CD4-positive, alpha-beta T cell (primary cell): ENCODE data around the gene ATXN1. TPM values are rescaled to one million over a fixed set of nuclear protein-coding genes. Genes with fewer than 3 reads are reported as not detected.

Experiments
- ATAC-seq: fragments of 200-7000 bp; cut with Tn5 transposase; one replicate; pipeline ENCODE4 v1.10.0; 2022; ENCODE audit warnings: mild to moderate bottlenecking; ENCODE audit not compliant: poor library complexity
- CTCF ChIA-PET: fragments of 350-600 bp; sonication (Branson Sonifier 250); formaldehyde crosslinking; loops from one replicate; lab custom pipeline; 2021; ENCODE audit warnings: antibody characterized with exemption, inconsistent platforms; lab: Charles Lee
- POLR2A ChIA-PET: fragments of 350-600 bp; sonication (Branson Sonifier 250); formaldehyde crosslinking; loops from one replicate; lab custom pipeline; 2021; ENCODE audit warnings: antibody characterized with exemption, inconsistent platforms; lab: Charles Lee
- DNase-seq, 14 experiments: peaks; one replicate each; pipeline ENCODE4 v3.0.0-alpha.2; 2013 to 2020; ENCODE audit warnings: mixed read lengths in 2 of 14
- H3K27ac ChIP-seq, 2 donors: one replicate each; pipeline versions ENCODE4 v1.5.1 to v1.7.0; 2013; ENCODE audit warnings: low read length in 2 of 2, low read depth in 1 of 2, mild to moderate bottlenecking in 1 of 2
- H3K27me3 ChIP-seq, 2 experiments: 1 replicate in 1 of 2; 2 replicates in 1 of 2; pipeline versions ENCODE4 v1.6.1 to v1.7.0; 2013; ENCODE audit warnings: low read length in 2 of 2, control low read depth in 1 of 2, mild to moderate bottlenecking in 1 of 2, moderate library complexity in 1 of 2; ENCODE audit not compliant: insufficient read depth in 2 of 2, control insufficient read depth in 1 of 2
- H3K36me3 ChIP-seq: one replicate; pipeline ENCODE4 v1.6.1; 2013; ENCODE audit warnings: low read length, control low read depth; ENCODE audit not compliant: insufficient read depth
- H3K4me1 ChIP-seq: one replicate; pipeline ENCODE4 v1.6.1; 2013; ENCODE audit warnings: low read length, control low read depth; ENCODE audit not compliant: insufficient read depth
- H3K4me3 ChIP-seq: one replicate; pipeline ENCODE4 v1.5.1; 2013; ENCODE audit warnings: mild to moderate bottlenecking, low read length, moderate library complexity
- H3K9me3 ChIP-seq, 2 experiments: 1 replicate in 1 of 2; 2 replicates in 1 of 2; pipeline versions ENCODE4 v1.6.1 to v1.7.0; 2013; ENCODE audit warnings: low read length in 2 of 2, mild to moderate bottlenecking in 2 of 2, control low read depth in 1 of 2, moderate library complexity in 1 of 2; ENCODE audit not compliant: control insufficient read depth in 1 of 2, insufficient read depth in 1 of 2
- H3K27ac Mint-ChIP-seq: one replicate; pipeline ENCODE4 v1.8.0; 2020; ENCODE audit warnings: mixed read lengths
- H3K27me3 Mint-ChIP-seq: one replicate; pipeline ENCODE4 v1.8.0; 2021; ENCODE audit warnings: mixed read lengths
- H3K36me3 Mint-ChIP-seq: one replicate; pipeline ENCODE4 v1.8.0; 2021; ENCODE audit warnings: low read depth, mixed read lengths
- H3K4me1 Mint-ChIP-seq: one replicate; pipeline ENCODE4 v1.8.0; 2021; ENCODE audit warnings: low read depth, mixed read lengths
- H3K4me3 Mint-ChIP-seq: one replicate; pipeline ENCODE4 v1.8.0; 2020; ENCODE audit warnings: mild to moderate bottlenecking, mixed read lengths
- H3K9me3 Mint-ChIP-seq: one replicate; pipeline ENCODE4 v1.8.0; 2020; ENCODE audit warnings: mixed read lengths
- CTCF ChIP-seq: fragments of 200-600 bp; IDR thresholded peaks from one replicate; pipeline ENCODE4 v1.8.0; 2022; ENCODE audit warnings: antibody characterized with exemption, mild to moderate bottlenecking
- intact Hi-C, 2 experiments: fragments of 100-400 bp; cut with DNase I in 1 of 2; cut with micrococcal nuclease in 1 of 2; formaldehyde crosslinking; loops; one replicate each; pipeline versions ENCODE4 v1.15.1 to v1.9.0; 2023 to 2025; cut with DNase I, micrococcal nuclease
- total RNA-seq, 174 experiments: library from RNA in 2 of 174; stranded (reverse) in 2 of 174; gene quantifications; one replicate each; pipeline ENCODE4 v1.2.3 and lab custom pipeline; 2021 to 2026

The ATXN1 gene
- total RNA-seq, 2 experiments from 2014 or later, result 74.2 to 76.7 TPM

DNA sequence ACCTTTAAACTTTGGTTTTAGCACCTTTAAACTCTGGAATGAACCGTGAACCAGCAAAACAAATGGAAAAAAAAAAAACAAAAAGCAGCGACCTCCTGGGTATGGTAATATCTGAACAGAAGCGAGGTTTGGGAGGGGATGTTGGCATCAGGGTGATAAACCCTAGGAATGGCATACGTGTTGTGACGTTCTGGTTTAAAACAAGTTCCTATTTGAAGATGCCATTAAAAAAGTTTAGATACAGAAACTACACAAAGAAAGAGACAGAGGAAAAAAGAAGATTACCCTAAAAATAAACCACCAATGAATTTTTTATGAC is 60.4 kb downstream of the ATXN1 start:
- Mint-ChIP-seq H3K4me3 (peak overlapping the region; percentile 85), H3K27me3 (no peaks in the 10 kb centered on the region), H3K9me3 (no peaks in the 10 kb centered on the region), H3K27ac (peak overlapping the region; percentile 68), H3K4me1 (peaks cover 72% of the 10 kb centered on the region), H3K36me3 (no peaks in the 10 kb centered on the region)
- no peaks in the 10 kb centered on the region for H3K9me3 ChIP-seq
- no peak for DNase-seq
- intact Hi-C loops, result no loop called here
- ATAC-seq, result peak; percentile 14
- H3K27ac ChIP-seq, result peak overlapping the region; percentile 2 to 80
- no peaks in the 10 kb centered on the region for H3K36me3 ChIP-seq
- H3K27me3 ChIP-seq, result no peaks in the 10 kb centered on the region
- peak overlapping the region; percentile 66 for H3K4me3 ChIP-seq
- no peak for TF ChIP-seq CTCF
- CTCF ChIA-PET, result interaction anchor here (1.2 to 1.6 kb wide), 2 partner anchors 62 to 369 kb away, joined by 3 read pairs; no protein-coding TSS in a partner anchor
- H3K4me1 ChIP-seq, result peaks cover 51% of the 10 kb centered on the region
- POLR2A ChIA-PET, result interaction anchor here (0.7 to 3.3 kb wide), 8 partner anchors 10 to 62 kb away, joined by 3 to 20 read pairs (median 6); partner anchors contain the start of gene ATXN1

GRCh38 chr6:16700202-16700915 is 60.9 kb downstream of the ATXN1 start:
- peaks cover 49% of the 10 kb centered on the region for H3K4me1 ChIP-seq
- TF ChIP-seq CTCF, result no peak

GRCh38 chr6:16698997-16699868 is 62.0 kb downstream of the ATXN1 start:
- CTCF ChIA-PET, result interaction anchor here (0.6 to 2.5 kb wide), 8 partner anchors 11 to 383 kb away, joined by 3 to 10 read pairs (median 4); partner anchors contain the start of gene ATXN1
- intact Hi-C loops, result loop anchor here (5.0 kb wide), 2 partner anchors 42 to 47 kb away; no protein-coding TSS in a partner anchor
- DNase-seq, result peak in 4 of 14 experiments; percentile 37 to 70 (median 62)
- TF ChIP-seq CTCF, result no peak
- H3K4me3 ChIP-seq, result peak overlapping the region; percentile 66
- POLR2A ChIA-PET, result interaction anchor here (0.8 to 3.3 kb wide), 12 partner anchors 8 to 97 kb away, joined by 3 to 20 read pairs (median 4); partner anchors contain the start of gene ATXN1
- peak; percentile 57 for ATAC-seq
- H3K27me3 ChIP-seq, result no peaks in the 10 kb centered on the region
- H3K4me1 ChIP-seq, result peaks cover 47% of the 10 kb centered on the region
- H3K27ac Mint-ChIP-seq, result peak overlapping the region; percentile 68
- no peaks in the 10 kb centered on the region for H3K36me3 Mint-ChIP-seq
- H3K36me3 ChIP-seq, result no peaks in the 10 kb centered on the region
- H3K4me3 Mint-ChIP-seq, result peak overlapping the region; percentile 85
- H3K9me3 ChIP-seq, result no peaks in the 10 kb centered on the region
- peaks cover 68% of the 10 kb centered on the region for H3K4me1 Mint-ChIP-seq
- no peaks in the 10 kb centered on the region for H3K27me3 Mint-ChIP-seq
- peak overlapping the region in 1 of 2 donors; percentile 80 for H3K27ac ChIP-seq
- no peaks in the 10 kb centered on the region for H3K9me3 Mint-ChIP-seq

More at GRCh38 chr6:16700202-16700915, 60.9 kb downstream of the ATXN1 start:
- CTCF ChIA-PET, result interaction anchor here (1.2 to 2.5 kb wide), 3 partner anchors 61 to 369 kb away, joined by 3 to 10 read pairs (median 3); partner anchors contain the start of gene ATXN1
- no peaks in the 10 kb centered on the region for H3K36me3 Mint-ChIP-seq
- H3K27me3 Mint-ChIP-seq, result no peaks in the 10 kb centered on the region
- POLR2A ChIA-PET, result interaction anchor here (0.7 to 3.3 kb wide), 10 partner anchors 10 to 81 kb away, joined by 3 to 20 read pairs (median 5); partner anchors contain the start of gene ATXN1
- H3K4me3 ChIP-seq, result peak overlapping the region; percentile 66
- H3K4me3 Mint-ChIP-seq, result peak overlapping the region; percentile 85
- ATAC-seq (peak; percentile 48), DNase-seq (peak in 9 of 14 experiments; percentile 14 to 77 (median 27))
- peaks cover 68% of the 10 kb centered on the region for H3K4me1 Mint-ChIP-seq
- H3K9me3 Mint-ChIP-seq, result no peaks in the 10 kb centered on the region
- no peaks in the 10 kb centered on the region for H3K27me3 ChIP-seq
- intact Hi-C loops, result no loop called here
- H3K27ac Mint-ChIP-seq, result peak overlapping the region; percentile 68
- peak overlapping the region; percentile 2 to 80 for H3K27ac ChIP-seq
- no peaks in the 10 kb centered on the region for H3K9me3 ChIP-seq
- no peaks in the 10 kb centered on the region for H3K36me3 ChIP-seq
